OCI-LY1 (cell line): ENCODE data around the gene LGALS8.
"Not testable (repeated sequence)": the region's sequence is repeated elsewhere in the genome, so short reads cannot be mapped to it uniquely, and the experiment has no call there.

Experiments
- EZH2 ChIP-seq: fragments of 200-600 bp; sonication (generic), shearing (Covaris generic); IDR thresholded peaks from 2 replicates; pipeline ENCODE4 v1.8.0; 2017; ENCODE audit warnings: borderline replicate concordance, mixed run types, mild to moderate bottlenecking, antibody characterized with exemption, low read length, moderate library complexity, mixed read lengths
- TF ChIP-seq, protein P1 (sequence below): fragments of 200-600 bp; sonication (generic), shearing (Covaris generic); IDR thresholded peaks from 2 replicates; pipeline ENCODE4 v1.5.1; 2017; ENCODE audit warnings: mild to moderate bottlenecking, antibody characterized with exemption, low read length, moderate library complexity, mixed read lengths

DNA sequence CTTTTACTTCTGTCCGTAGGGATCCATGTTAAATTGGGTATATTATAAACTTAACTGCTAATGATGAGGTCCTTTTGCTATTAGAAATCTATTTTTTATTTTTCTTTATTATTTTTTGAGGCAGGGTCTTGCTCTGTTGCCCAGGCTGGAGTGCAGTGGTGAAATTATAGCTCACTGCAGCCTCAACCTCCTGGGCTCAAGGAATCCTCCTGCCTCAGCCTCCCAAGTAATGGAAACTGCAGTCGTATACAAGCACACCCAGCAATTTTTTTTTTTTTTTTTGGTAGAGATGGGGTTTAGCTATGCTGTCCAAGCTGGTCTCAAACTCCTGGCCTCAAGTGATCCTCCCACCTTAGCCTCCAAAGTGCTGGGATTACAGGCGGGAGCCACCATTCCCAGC is 34.6 kb upstream of the LGALS8 start:
- not testable (repeated sequence) for TF ChIP-seq EZH2
- TF ChIP-seq, protein P1, sequence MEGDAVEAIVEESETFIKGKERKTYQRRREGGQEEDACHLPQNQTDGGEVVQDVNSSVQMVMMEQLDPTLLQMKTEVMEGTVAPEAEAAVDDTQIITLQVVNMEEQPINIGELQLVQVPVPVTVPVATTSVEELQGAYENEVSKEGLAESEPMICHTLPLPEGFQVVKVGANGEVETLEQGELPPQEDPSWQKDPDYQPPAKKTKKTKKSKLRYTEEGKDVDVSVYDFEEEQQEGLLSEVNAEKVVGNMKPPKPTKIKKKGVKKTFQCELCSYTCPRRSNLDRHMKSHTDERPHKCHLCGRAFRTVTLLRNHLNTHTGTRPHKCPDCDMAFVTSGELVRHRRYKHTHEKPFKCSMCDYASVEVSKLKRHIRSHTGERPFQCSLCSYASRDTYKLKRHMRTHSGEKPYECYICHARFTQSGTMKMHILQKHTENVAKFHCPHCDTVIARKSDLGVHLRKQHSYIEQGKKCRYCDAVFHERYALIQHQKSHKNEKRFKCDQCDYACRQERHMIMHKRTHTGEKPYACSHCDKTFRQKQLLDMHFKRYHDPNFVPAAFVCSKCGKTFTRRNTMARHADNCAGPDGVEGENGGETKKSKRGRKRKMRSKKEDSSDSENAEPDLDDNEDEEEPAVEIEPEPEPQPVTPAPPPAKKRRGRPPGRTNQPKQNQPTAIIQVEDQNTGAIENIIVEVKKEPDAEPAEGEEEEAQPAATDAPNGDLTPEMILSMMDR = not testable (repeated sequence)
